SIG-M5 (cell line): ENCODE measurements around the gene CD99.
"Not testable (repeated sequence)": the region's sequence is repeated elsewhere in the genome, so short reads cannot be mapped to it uniquely, and the experiment has no call there.

ENCODE experiments used
- DNase-seq: peaks from one replicate; lab custom pipeline; 2025; lab: John Stamatoyannopoulos, UW

CD99 gene

DNA sequence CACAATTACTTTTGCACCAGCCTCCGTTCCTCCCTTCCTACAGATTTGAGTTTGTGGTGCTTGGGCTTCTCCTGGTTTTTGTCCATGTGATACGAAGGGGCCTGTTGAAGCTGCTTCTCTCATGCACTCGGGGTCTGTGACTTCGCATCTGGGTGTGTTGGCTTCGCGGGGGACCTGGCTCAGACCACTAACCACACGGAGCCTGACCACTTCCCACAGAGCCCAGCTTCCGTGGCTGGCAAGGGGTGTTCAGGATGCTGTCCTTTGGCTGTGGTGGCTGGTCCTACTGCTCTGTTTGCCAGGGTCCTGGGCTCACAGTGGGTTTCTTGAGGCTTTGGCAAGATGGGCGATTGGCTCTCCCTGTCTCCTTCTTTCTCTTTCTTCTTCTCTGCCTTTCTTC lies 41.0 kb downstream of the CD99 start:
- no peak for DNase-seq

DNA sequence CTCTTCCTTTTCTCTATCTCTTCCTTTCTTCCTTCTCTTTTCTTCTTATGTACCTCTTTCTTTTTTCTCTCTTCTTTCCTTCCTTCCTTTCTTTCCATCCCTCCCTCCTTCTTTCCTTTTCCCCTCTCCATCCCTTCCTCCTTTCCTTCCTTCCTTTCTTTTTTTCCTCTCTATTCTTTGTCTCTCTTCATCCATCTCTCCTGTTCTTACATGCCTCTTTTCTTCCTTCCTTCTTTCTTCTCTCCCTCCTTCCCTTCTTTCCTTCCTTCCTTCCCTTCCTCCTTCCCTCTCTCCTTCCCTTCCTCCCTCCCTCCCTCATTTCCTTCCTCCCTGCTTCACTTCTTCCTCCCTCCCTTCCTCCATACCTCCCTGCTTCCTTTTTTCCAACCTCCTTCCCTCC lies 41.6 kb downstream of the CD99 start:
- DNase-seq = no peak

DNA sequence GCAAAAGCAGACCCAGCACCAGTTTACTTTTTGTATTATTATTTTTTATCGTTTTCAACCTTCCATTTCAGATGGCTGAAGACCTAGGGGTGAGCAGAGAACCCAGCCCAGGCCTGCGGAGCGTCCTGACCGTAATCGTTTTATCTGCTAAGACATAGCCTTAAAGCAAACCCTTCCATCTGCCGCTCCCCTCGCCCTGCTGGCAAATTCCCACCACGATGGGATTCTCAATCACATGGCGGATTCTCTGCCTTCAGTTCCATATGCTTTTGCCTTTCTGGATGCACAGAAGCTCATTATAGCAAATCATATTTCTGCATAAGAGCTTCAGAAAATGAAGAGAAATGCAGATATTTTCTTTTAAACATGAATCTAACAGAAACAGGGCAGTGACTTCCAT lies 42.2 kb downstream of the CD99 start:
- DNase-seq = no peak

DNA sequence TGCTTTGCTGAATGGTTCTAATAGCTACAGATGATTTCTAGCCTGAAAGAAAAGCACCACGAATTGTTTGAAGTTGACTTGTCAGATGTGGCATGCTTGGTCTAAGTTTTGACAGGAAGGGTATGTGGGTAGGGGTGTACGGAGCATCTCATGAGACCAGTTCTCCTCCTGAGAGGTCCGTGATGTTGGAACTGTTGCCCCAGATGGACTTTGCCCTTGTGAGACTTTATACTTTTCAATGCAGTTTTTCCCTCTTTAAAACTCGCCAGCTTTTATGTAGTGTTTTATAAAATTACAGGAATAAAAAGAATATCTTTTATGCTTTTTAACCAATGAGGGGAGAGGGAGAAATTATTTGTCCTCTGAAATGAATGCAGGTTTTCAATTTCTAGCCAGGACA lies 44.2 kb downstream of the CD99 start:
- no peak for DNase-seq

GRCh38 chrX:2740672-2741071 lies 49.6 kb downstream of the CD99 start:
- no peak for DNase-seq

GRCh38 chrX:2741386-2741785 lies 50.3 kb downstream of the CD99 start:
- DNase-seq = no peak

- DNase-seq = not testable (repeated sequence)
Measured at GRCh38 chrX:2746250-2746649, 55.2 kb downstream of the CD99 start.

- no peak for DNase-seq
Measured at GRCh38 chrX:2748171-2748814, 57.2 kb downstream of the CD99 start.

DNA sequence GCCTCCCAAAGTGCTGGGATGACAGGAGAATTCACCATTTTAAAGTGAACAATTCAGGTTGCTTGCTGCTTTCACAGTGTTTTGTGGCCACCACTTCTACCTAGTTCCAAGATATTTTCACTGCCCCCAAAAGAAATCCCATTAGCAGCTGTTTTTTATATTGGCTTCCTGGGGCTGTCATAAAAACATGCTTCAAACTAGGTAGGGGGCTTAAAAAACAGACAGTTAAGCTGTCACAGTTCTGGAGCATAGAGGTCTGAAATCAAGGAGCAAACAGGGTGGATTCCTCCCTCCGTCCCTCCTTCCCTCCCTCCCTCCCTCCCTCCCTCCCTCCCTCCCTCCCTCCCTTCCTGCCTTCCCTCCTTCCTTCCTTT lies 57.7 kb downstream of the CD99 start:
- DNase-seq = no peak

DNA sequence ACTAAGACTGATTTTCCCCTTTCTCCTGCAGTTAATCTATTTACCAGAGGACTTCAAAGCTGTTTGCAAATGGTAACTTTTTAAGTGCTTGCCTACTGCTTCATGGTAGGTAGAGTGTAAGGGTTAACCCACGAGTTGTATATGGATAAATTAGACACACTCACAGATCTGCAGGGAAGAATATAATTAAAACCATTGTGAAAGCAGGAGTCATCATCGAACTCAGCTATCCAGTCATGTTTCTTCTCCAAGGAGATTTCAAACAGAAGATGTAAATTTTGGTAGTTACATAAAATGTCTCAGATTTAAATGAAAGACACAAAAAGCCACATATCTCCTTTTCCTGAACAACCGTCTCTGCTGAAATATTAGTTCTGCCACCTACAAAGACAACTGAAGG lies 60.2 kb downstream of the CD99 start:
- no peak for DNase-seq

DNA sequence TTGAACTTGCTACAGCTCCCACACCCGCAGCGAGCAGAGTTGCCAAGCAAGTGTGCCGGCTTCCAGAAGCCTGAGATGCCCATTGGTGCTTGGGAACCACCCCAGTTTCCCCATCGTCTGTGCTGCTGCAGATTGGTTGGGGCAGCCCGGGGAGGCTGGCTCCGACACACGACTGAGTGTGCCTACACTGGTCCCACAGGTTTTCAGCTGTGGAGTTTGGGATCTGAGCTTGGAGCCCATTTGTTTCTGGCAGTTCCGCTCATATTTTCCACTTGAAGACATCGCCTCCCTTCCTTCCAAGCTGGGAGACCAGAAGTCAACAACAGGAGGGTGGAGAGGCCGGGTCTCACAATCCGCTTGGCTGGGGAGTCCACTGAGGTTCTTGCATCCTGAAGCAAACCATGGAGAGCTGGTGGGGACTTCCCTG lies 60.8 kb downstream of the CD99 start, which contains the start of gene XG:
Gene XG, plus strand, starts transcription at position 167 of the 427 bp plus-strand sequence. Its CDS starts 235 bp downstream, at position 402.
- not testable (repeated sequence) for DNase-seq

GRCh38 chrX:2752441-2752840 lies 61.3 kb downstream of the CD99 start:
- not testable (repeated sequence) for DNase-seq

- DNase-seq = not testable (repeated sequence)
Measured at GRCh38 chrX:2755163-2755715, 64.1 kb downstream of the CD99 start.

GRCh38 chrX:2756548-2756947 lies 65.5 kb downstream of the CD99 start:
- DNase-seq = no peak

DNA sequence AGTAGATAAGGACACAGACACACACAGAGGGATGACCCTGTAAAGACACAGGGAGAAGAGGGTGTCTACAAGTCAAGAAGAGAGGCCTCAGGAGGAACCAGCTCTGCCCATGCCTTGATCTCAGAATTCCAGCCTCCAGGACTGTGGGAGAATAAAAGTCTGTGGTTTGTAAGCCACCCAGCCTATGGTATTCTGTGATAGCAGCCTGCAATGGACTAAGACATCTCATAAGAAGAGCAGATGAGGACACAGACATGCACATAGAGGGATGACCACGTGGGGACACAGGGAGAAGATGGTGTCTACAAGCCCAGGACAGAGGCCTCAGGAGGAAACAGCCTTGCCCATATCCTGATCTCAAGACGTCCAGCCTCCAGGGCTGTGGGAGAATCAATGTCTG lies 70.2 kb downstream of the CD99 start:
- no peak for DNase-seq

DNA sequence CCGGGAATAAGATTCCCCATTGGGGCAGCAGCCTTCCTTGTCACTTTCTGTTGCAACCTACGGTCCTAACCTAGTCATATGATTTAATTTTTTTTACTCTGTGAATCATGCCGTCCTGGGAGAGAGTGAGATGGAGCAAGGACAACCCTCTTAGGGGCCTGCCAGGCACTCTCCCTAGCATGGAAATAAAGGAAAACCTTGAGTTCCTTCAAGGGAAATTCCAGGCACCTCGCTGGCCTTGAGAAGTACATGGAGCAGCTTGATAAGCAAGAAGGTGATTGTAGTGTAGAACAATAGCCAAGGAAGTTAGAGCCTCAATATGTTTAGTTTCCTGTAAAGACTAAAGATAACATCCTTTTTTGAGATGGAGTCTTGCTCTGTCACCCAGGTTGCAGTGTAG lies 71.6 kb downstream of the CD99 start:
- not testable (repeated sequence) for DNase-seq

DNA sequence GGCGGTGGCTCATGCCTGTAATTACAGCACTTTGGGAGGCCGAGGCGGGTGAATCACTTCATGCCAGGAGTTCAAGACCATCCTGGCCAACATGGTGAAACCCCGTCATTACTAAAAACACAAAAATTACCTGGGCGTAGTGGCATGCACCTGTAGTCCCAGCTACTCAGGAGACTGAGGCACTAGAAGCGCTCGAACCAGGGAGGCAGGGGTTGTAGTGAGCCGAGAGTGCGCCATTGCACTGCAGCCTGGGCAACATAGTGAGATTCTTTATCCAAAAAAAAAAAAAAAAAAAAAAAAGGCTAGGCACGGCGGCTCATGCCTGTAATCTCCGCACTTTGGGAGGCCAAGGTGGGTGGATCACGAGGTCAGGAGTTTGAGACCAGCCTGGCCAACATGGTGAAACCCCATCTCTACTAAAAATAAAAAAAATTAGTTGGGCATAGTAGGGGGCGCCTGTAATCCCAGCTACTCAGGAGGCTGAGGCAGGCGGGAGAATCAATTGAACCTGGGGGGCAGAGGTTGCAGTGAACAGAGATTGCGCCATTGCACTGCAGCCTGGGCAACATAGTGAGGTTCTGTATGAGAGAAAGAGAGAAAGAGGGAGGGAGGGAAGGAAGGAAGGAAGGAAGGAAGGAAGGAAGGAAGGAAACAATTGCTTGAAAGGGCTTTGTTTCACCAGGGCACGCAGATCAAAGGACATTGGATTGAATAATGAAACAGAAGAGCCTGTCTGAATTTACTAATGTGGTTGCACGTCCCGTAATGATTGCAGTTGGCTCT lies 73.9 kb downstream of the CD99 start:
- not testable (repeated sequence) for DNase-seq

DNA sequence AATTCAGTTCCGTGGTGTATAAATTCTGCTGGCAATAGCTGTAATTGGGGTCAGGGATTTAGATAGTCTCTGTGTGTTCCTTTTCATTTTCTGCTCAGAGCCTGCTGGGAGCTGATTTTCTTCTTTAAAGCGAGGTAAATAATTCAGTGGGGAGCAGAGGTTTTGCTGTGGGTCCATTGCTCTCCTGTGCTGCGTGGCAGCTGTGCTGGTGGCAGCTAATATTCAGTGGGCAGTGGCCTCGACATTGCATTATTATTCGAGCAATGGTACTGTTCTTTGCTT lies 74.4 kb downstream of the CD99 start:
- DNase-seq = no peak

GRCh38 chrX:2766906-2767305 lies 75.8 kb downstream of the CD99 start:
- DNase-seq = no peak

- DNase-seq = no peak
Measured at GRCh38 chrX:2767631-2768455, 76.7 kb downstream of the CD99 start.

GRCh38 chrX:2769615-2770014 lies 78.5 kb downstream of the CD99 start:
- DNase-seq = no peak

DNA sequence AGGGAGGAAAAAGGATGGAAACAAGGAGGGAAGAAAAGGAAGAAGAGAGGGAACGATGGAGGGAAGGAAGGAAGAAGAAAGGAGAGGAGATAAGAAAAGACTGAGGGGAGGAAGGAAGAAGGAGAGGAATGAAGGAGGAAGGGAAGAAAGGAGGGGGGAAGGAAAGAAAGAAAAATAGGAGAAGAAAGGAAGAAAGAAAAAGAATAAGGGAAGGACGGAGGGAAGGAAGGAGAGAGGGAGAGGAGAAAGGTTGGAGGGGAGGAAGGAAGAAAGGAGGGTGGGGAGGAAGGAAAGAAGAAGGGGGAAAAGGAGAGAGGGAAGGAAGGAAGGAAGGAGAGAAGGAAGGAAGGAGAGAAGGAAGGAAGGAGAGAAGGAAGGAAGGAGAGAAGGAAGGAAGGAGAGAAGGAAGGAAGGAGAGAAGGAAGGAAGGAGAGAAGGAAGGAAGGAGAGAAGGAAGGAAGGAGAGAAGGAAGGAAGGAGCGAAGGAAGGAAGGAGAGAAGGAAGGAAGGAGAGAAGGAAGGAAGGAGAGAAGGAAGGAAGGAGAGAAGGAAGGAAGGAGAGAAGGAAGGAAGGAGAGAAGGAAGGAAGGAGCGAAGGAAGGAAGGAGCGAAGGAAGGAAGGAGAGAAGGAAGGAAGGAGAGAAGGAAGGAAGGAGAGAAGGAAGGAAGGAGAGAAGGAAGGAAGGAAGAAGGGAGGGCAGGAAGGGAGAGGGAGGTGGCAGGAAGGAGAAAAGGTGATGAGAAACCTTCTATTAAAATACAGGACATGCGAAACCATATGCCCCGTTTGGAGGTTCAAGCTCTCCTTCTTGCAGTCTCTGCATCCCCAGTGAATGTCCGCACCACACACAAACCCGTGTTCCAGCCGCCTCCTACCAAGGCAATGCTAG lies 82.3 kb downstream of the CD99 start:
- not testable (repeated sequence) for DNase-seq
